ENCODE results near the gene RHCG.
A peak's percentile ranks its signal among the peaks of the same experiment; 100 is the strongest.

The RHCG gene

GRCh38 chr15:89436560-89437311 is 59.6 kb downstream of the RHCG start:
- Mint-ChIP-seq H3K9me3 (no peaks in the 10 kb centered on the region), H3K36me3 (ENCODE audit: low read depth) (no peaks in the 10 kb centered on the region), H3K27ac (no peak overlapping the region), H3K4me3 (no peak overlapping the region), H3K4me1 (ENCODE audit: low read depth) (no peaks in the 10 kb centered on the region), H3K27me3 (ENCODE audit: low read depth) (peaks cover 19% of the 10 kb centered on the region)
- no peak for DNase-seq (ENCODE audit: low spot score)

GRCh38 chr15:89435362-89435761 is 61.0 kb downstream of the RHCG start:
- Mint-ChIP-seq H3K4me1 (ENCODE audit: low read depth) (peaks cover 4% of the 10 kb centered on the region), H3K9me3 (no peaks in the 10 kb centered on the region), H3K4me3 (no peak overlapping the region), H3K36me3 (ENCODE audit: low read depth) (no peaks in the 10 kb centered on the region), H3K27me3 (ENCODE audit: low read depth) (peaks cover 24% of the 10 kb centered on the region), H3K27ac (no peak overlapping the region)
- no peak for DNase-seq (ENCODE audit: low spot score)

- Mint-ChIP-seq H3K4me1 (ENCODE audit: low read depth) (peaks cover 5% of the 10 kb centered on the region), H3K4me3 (no peak overlapping the region), H3K9me3 (no peaks in the 10 kb centered on the region), H3K36me3 (ENCODE audit: low read depth) (no peaks in the 10 kb centered on the region), H3K27ac (no peak overlapping the region), H3K27me3 (ENCODE audit: low read depth) (peaks cover 35% of the 10 kb centered on the region)
- no peak for DNase-seq (ENCODE audit: low spot score)
These were observed 62.7 kb downstream of the RHCG start for GRCh38 chr15:89433686-89434085.

- peaks cover 5% of the 10 kb centered on the region for H3K4me1 Mint-ChIP-seq (ENCODE audit: low read depth)
- no peaks in the 10 kb centered on the region for H3K36me3 Mint-ChIP-seq (ENCODE audit: low read depth)
- H3K27me3 Mint-ChIP-seq (ENCODE audit: low read depth), result peaks cover 32% of the 10 kb centered on the region
- H3K27ac Mint-ChIP-seq, result no peak overlapping the region
- H3K4me3 Mint-ChIP-seq, result peak overlapping the region; percentile 82
- DNase-seq (ENCODE audit: low spot score), result peak; percentile 79
- H3K9me3 Mint-ChIP-seq, result no peaks in the 10 kb centered on the region
These were observed 65.6 kb downstream of the RHCG start for GRCh38 chr15:89430530-89431341.

GRCh38 chr15:89429986-89430385 is 66.4 kb downstream of the RHCG start:
- H3K4me1 Mint-ChIP-seq (ENCODE audit: low read depth), result peaks cover 5% of the 10 kb centered on the region
- H3K4me3 Mint-ChIP-seq, result no peak overlapping the region
- no peaks in the 10 kb centered on the region for H3K36me3 Mint-ChIP-seq (ENCODE audit: low read depth)
- H3K27me3 Mint-ChIP-seq (ENCODE audit: low read depth), result peaks cover 32% of the 10 kb centered on the region
- no peak for DNase-seq (ENCODE audit: low spot score)
- no peaks in the 10 kb centered on the region for H3K9me3 Mint-ChIP-seq
- H3K27ac Mint-ChIP-seq, result no peak overlapping the region

GRCh38 chr15:89429023-89429422 is 67.4 kb downstream of the RHCG start:
- no peak overlapping the region for H3K4me3 Mint-ChIP-seq
- no peaks in the 10 kb centered on the region for H3K36me3 Mint-ChIP-seq (ENCODE audit: low read depth)
- H3K27me3 Mint-ChIP-seq (ENCODE audit: low read depth), result peaks cover 35% of the 10 kb centered on the region
- DNase-seq (ENCODE audit: low spot score), result no peak
- no peaks in the 10 kb centered on the region for H3K9me3 Mint-ChIP-seq
- no peak overlapping the region for H3K27ac Mint-ChIP-seq
- H3K4me1 Mint-ChIP-seq (ENCODE audit: low read depth), result peaks cover 5% of the 10 kb centered on the region

GRCh38 chr15:89428246-89428645 is 68.1 kb downstream of the RHCG start:
- H3K4me3 Mint-ChIP-seq, result no peak overlapping the region
- H3K27ac Mint-ChIP-seq, result no peak overlapping the region
- peaks cover 5% of the 10 kb centered on the region for H3K4me1 Mint-ChIP-seq (ENCODE audit: low read depth)
- H3K9me3 Mint-ChIP-seq, result no peaks in the 10 kb centered on the region
- H3K27me3 Mint-ChIP-seq (ENCODE audit: low read depth), result peaks cover 40% of the 10 kb centered on the region
- no peak for DNase-seq (ENCODE audit: low spot score)
- H3K36me3 Mint-ChIP-seq (ENCODE audit: low read depth), result no peaks in the 10 kb centered on the region

- H3K4me3 Mint-ChIP-seq, result no peak overlapping the region
- no peak for DNase-seq (ENCODE audit: low spot score)
- peaks cover 35% of the 10 kb centered on the region for H3K27me3 Mint-ChIP-seq (ENCODE audit: low read depth)
- no peaks in the 10 kb centered on the region for H3K9me3 Mint-ChIP-seq
- no peaks in the 10 kb centered on the region for H3K36me3 Mint-ChIP-seq (ENCODE audit: low read depth)
- H3K27ac Mint-ChIP-seq, result no peak overlapping the region
- H3K4me1 Mint-ChIP-seq (ENCODE audit: low read depth), result peaks cover 5% of the 10 kb centered on the region
These were observed 69.9 kb downstream of the RHCG start for GRCh38 chr15:89426500-89426899.

GRCh38 chr15:89423981-89424380 is 72.4 kb downstream of the RHCG start:
- DNase-seq (ENCODE audit: low spot score), result no peak
- H3K9me3 Mint-ChIP-seq, result no peaks in the 10 kb centered on the region
- no peaks in the 10 kb centered on the region for H3K36me3 Mint-ChIP-seq (ENCODE audit: low read depth)
- no peaks in the 10 kb centered on the region for H3K4me1 Mint-ChIP-seq (ENCODE audit: low read depth)
- H3K27me3 Mint-ChIP-seq (ENCODE audit: low read depth), result peaks cover 38% of the 10 kb centered on the region
- H3K4me3 Mint-ChIP-seq, result no peak overlapping the region
- H3K27ac Mint-ChIP-seq, result no peak overlapping the region
